Measurements from ENCODE around the gene MAT1A. TPM values are rescaled to one million over a fixed set of nuclear protein-coding genes. Genes with fewer than 3 reads are reported as not detected.

The MAT1A gene
- total and polyA plus RNA-seq, 12 donors: 0.11 to 1.8 (median 0.26) TPM; not detected in 7

DNA sequence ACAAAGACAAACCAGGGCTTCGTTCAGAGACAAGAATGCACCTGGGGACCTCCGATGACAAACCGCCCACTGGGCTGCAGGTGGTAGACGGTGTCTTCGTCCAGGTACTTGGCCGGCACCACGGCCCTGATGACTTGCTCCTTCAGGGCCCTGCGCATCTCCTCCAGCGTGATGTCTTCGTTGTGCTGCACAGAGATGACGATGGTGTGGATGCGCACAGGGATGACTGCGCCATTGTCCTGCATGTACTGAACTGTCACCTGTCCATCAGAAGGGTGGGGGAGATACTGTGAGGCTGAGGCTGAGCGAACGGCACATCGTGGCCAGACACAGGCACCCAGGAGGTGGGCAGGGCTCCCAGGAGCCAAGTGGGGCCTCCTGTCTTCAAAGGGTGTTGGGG is 13.1 kb downstream of the MAT1A start:
- intact Hi-C loops (cut with DNase I): no loop called here
- Histone ChIP-seq H3K27me3 (no peaks in the 10 kb centered on the region), H3K27ac (no peak overlapping the region), H3K4me1 (peaks cover 0 to 14% (median 4%) of the 10 kb centered on the region in 9 donors), H3K9me3 (no peaks in the 10 kb centered on the region), H3K4me3 (no peak overlapping the region), H3K36me3 (no peaks in the 10 kb centered on the region)
- 95 to 96% methylated on average over 16 of the region's 16 CpGs for WGBS, 2 donors
- TF ChIP-seq CTCF (IDR thresholded peaks at IDR 0.05): no peak
- no peak for ATAC-seq
- DNase-seq: no peak

DNA sequence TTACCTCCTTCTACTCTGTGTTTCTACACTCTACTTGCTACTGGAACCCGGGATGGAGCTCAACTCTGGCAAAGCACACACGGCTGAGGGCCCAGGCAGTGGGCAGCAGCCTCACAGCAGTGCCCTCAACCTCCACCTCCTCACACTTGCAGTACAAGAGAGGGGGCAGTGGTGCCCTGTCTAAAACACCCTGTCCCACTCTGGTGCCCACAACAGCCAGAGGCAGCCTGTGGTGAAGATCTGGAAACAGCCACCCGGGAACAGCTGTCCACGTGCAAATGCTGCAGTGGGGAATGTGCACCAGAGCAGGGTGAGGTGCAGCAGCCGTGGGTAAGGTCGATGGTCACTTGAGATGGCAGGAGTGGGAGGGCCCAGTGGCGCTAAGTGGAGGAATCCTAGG is 13.7 kb downstream of the MAT1A start:
- Histone ChIP-seq H3K9me3 (no peaks in the 10 kb centered on the region), H3K36me3 (no peaks in the 10 kb centered on the region), H3K4me1 (peaks cover 0 to 14% (median 4%) of the 10 kb centered on the region in 9 donors), H3K4me3 (no peak overlapping the region), H3K27me3 (no peaks in the 10 kb centered on the region), H3K27ac (no peak overlapping the region)
- ATAC-seq (no peak), DNase-seq (no peak)
- intact Hi-C loops (cut with DNase I): no loop called here
- 74 to 80% methylated on average over 7 of the region's 7 CpGs for WGBS, 2 donors
- no peak for TF ChIP-seq CTCF (IDR thresholded peaks at IDR 0.05)

DNA sequence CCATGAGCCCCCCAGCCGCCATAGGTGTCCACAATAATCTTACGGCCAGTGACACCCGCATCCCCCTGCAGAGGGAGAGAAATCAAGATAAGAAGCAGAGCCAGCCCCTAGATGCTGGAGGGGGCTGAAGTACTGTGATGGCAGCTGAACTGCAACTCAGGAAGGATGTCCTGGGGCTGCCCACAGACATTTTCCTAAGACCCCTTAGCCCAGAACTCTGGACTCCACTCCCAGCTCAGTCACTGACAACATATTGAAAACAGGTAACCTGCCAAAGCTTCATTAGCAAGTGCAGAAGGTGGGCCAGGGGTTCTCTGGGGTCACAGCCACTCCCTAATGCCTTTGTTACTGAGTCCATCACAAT is 14.3 kb downstream of the MAT1A start:
- intact Hi-C loops (cut with DNase I): no loop called here
- Histone ChIP-seq H3K9me3 (no peaks in the 10 kb centered on the region), H3K27me3 (no peaks in the 10 kb centered on the region), H3K27ac (no peak overlapping the region), H3K4me3 (no peak overlapping the region), H3K4me1 (peaks cover 0 to 14% (median 4%) of the 10 kb centered on the region in 9 donors), H3K36me3 (no peaks in the 10 kb centered on the region)
- TF ChIP-seq CTCF (IDR thresholded peaks at IDR 0.05): no peak
- DNase-seq (no peak), ATAC-seq (no peak)
- 86% methylated on average over 3 of the region's 3 CpGs for WGBS, 2 donors

DNA sequence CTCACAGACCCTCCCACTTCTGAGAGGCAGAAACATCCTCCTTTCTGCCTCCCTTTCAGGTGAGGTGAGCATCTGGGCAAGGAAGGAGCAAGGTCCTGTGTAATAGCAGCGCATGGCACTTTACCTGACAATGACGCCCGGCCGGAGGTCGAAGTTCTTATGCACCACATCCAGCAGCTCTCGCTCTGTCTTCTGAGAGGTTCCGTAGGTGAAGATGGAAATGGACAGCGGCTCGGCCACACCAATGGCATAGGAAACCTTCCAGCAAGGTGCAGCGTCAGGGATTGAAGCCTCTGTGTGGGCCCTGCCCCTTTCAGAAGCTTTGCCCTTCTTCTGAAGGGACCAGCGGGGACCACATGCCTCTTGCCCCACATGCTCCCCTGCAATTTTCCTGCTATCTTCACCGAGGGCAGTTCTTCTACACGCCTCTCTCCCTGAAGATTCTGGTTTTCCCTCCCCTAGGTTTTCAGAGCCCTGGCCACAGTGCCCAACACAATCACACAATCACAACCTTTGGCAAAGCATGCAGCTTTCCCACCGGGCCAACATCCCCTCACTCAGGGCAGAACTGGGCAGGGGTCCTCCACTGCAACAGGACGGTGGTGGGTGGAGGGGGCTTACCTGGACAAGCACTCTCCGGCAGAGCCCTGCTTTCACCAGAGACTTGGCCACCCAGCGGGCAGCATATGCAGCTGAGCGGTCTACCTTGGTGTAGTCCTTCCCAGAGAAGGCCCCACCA is 14.9 kb downstream of the MAT1A start:
- no peak overlapping the region for H3K27ac ChIP-seq
- no peaks in the 10 kb centered on the region for H3K36me3 ChIP-seq
- intact Hi-C loops (cut with DNase I): no loop called here
- no peaks in the 10 kb centered on the region for H3K27me3 ChIP-seq
- whole genome bisulfite sequencing, 2 donors: 89 to 93% methylated on average over 18 of the region's 18 CpGs
- ATAC-seq: no peak
- DNase-seq: no peak
- no peak overlapping the region for H3K4me3 ChIP-seq
- TF ChIP-seq CTCF (IDR thresholded peaks at IDR 0.05): no peak
- H3K4me1 ChIP-seq: peaks cover 0 to 14% (median 4%) of the 10 kb centered on the region in 9 donors
- no peaks in the 10 kb centered on the region for H3K9me3 ChIP-seq

Measured in heart right ventricle (tissue), 16 donors.